ENCODE results near the gene ZFP36L2.
A peak's percentile ranks its signal among the peaks of the same experiment; 100 is the strongest.

Gene ZFP36L2

GRCh38 chr2:43269706-43270105 is 43.3 kb upstream of the ZFP36L2 start:
- no peak overlapping the region for H3K4me3 ChIP-seq (ENCODE audit: low read length)
- no peak for TF ChIP-seq CTCF (conservative IDR thresholded peaks at IDR 0.05; ENCODE audit: low read length)
- DNase-seq (ENCODE audit: low read depth), result peak; percentile 88

- peak overlapping the region; percentile 30 for H3K4me3 ChIP-seq (ENCODE audit: low read length)
- DNase-seq (ENCODE audit: low read depth), result peak; percentile 94
- TF ChIP-seq CTCF (conservative IDR thresholded peaks at IDR 0.05; ENCODE audit: low read length), result peak; percentile 43
Measured at GRCh38 chr2:43269074-43269572, 42.7 kb upstream of the ZFP36L2 start.

- peak; percentile 32 for DNase-seq (ENCODE audit: low read depth)
- TF ChIP-seq CTCF (conservative IDR thresholded peaks at IDR 0.05; ENCODE audit: low read length), result no peak
- H3K4me3 ChIP-seq (ENCODE audit: low read length), result peak overlapping the region; percentile 30
Measured at GRCh38 chr2:43268066-43268953, 41.9 kb upstream of the ZFP36L2 start.

GRCh38 chr2:43267381-43267780 is 41.0 kb upstream of the ZFP36L2 start:
- no peak for DNase-seq (ENCODE audit: low read depth)
- no peak overlapping the region for H3K4me3 ChIP-seq (ENCODE audit: low read length)
- no peak for TF ChIP-seq CTCF (conservative IDR thresholded peaks at IDR 0.05; ENCODE audit: low read length)

- H3K4me3 ChIP-seq (ENCODE audit: low read length), result no peak overlapping the region
- TF ChIP-seq CTCF (conservative IDR thresholded peaks at IDR 0.05; ENCODE audit: low read length), result no peak
- DNase-seq (ENCODE audit: low read depth), result no peak
Measured at GRCh38 chr2:43266711-43267111, 40.3 kb upstream of the ZFP36L2 start.

- no peak for TF ChIP-seq CTCF (conservative IDR thresholded peaks at IDR 0.05; ENCODE audit: low read length)
- DNase-seq (ENCODE audit: low read depth), result peak; percentile 51
- H3K4me3 ChIP-seq (ENCODE audit: low read length), result no peak overlapping the region
Measured at GRCh38 chr2:43265421-43265820, 39.0 kb upstream of the ZFP36L2 start.

- no peak for TF ChIP-seq CTCF (conservative IDR thresholded peaks at IDR 0.05; ENCODE audit: low read length)
- no peak overlapping the region for H3K4me3 ChIP-seq (ENCODE audit: low read length)
- peak; percentile 90 for DNase-seq (ENCODE audit: low read depth)
Measured at GRCh38 chr2:43265001-43265400, 38.6 kb upstream of the ZFP36L2 start.
